Stimulated activated CD8-positive, alpha-beta memory T cell treated with anti-CD3 and anti-CD28 coated beads, Interleukin-2, amount 100 ng/mL, for 1 hour (primary cell): ENCODE data around the gene ASCC1.

Experiments used
- DNase-seq, 2 donors: peaks; one replicate each; pipeline ENCODE4 v3.0.0-alpha.2; 2020; ENCODE audit warnings: low read depth in 2 of 2

Gene ASCC1

DNA sequence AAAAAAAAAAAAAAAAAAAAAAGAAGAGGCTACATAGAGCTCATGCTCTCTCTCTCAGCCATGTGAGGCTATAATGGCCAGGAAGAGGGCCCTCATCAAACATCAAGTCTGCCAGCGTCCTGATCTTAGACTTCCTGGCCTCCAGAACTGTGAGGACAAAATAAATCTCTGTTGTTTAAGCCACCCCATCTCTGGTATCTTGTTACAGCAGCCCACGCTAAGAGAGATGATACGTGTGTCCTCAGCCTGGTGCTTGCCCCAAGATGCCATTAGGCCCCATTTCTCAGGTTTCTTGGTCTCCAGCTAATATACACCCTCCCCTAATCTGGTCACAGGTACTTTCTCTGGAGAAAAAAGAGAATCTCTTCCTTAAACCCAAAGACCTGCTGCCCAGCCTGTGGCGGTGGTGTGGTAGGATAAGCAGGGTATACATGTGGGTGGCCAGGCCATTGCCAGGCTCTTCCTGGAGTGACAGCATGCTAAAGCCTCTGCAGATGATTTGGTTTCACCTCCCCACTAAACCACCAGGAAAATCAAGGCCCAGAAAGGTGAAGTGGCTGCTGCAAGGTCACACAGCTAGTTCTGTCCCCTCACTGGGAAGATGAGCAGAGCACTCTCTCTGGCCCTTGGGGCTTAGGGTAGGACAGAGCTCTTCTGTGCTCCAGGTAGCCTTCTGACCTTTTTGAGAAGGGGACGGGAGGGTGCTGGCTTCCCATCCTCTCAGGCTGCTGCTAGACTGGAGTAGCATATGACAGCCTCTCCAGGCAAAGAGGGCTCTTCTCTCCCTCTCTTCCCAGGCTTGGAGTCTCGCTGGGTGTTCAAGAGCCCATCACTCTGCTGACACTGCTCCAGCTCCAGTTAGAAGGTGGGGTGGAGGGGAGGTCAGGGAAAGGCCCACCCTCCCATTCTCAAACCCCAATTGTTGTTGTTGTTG lies 133.0 kb downstream of the ASCC1 start:
- no peak for DNase-seq

DNA sequence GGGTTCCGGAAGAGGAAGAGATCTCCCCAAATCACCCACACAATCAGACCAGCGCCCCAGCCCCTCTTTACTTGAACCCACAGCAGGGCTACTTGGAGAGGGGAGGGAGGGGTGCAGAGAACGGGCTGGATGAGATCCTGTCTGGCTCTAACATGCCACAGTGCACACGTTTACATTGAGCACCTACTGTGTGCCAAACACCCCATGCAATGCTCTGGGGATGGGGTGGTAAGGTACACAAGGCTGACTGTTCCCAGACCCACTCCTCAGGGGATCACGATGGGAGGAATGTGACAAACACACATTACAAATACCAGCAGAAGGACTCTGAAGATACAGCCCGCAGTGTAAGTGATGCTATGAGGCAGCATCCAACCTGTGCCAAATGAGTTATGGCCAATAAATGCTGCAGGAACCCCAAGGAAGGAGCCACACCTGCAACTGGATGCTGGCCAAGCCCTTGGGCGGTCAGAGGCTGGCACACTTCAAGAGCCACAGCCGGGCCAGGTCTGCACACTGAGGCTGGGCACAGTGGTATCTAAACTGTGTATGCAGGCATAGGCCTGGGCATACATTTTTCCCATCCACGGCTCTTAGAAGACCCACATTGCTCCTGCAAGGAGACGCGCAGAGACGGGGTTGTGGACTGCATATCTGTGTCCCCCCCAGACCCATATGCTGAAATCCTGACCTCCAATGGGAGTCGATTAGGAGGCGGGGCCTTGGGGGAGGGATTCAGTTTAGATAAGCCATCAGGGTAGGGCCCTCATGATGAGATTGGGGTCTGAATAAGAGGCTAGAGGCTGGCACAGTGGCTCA lies 134.1 kb downstream of the ASCC1 start:
- DNase-seq = no peak

DNA sequence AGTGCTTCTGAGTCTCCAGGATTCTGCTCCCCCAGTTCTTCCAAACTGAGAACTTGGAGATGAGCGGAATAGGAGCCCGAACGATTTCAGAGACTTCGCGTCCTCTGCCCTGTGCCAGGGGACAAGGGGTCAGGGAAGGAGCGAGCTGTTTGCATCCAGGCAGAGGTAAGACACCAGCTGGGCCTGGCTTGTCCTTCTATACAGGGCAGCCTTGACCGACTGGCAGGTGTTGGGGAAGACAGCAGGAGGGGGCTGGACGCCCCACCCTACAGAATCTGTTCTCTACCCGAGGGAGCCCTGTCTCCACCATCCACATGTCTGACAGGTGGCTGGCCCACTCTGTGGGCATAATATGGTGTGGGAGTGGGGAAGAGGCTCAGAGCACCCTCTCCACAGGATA lies 134.9 kb downstream of the ASCC1 start:
- DNase-seq = no peak

GRCh38 chr10:72080042-72080975 lies 135.8 kb downstream of the ASCC1 start:
- no peak for DNase-seq

DNA sequence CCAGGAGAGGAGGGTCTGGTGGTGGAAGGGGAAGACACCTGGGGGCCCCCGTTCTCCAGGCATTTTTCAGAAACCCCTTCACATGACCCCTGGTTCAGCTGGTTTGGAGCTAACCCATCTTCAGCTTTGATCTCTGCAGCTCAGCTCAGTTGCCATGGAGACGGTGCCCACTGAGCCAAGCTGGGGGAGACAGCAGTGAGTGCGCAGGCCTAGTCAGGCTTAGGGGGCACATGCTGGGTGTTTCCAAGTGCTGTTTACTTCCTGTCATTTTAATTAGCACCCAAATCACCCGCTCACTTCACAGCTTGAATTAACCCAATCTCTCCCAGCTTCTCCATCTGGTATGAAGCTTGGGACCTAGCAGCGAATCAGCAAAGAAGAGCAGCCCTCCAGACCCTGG lies 136.7 kb downstream of the ASCC1 start:
- peak; percentile 44 to 67 for DNase-seq

GRCh38 chr10:72077275-72077990 lies 138.6 kb downstream of the ASCC1 start:
- no peak for DNase-seq

DNA sequence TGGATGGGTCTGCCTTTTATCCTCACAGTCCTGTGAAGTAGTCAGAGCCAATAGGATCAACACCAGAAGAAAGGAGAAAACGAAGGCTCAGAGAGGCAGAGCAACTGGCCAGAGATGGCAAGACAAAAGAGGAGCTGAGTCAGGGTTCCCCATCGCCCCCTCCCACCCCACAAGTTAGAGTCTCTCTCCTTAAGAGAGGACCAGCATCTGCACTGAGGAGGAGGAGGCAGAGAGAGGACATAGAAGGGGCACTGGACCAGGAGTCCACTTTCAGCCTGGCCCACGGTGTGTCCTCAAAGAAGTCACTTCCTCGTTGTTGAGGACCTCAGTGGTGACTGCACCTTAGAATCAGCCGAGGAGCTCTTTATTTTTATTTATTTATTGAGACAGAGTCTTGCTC lies 139.3 kb downstream of the ASCC1 start:
- DNase-seq = no peak

DNA sequence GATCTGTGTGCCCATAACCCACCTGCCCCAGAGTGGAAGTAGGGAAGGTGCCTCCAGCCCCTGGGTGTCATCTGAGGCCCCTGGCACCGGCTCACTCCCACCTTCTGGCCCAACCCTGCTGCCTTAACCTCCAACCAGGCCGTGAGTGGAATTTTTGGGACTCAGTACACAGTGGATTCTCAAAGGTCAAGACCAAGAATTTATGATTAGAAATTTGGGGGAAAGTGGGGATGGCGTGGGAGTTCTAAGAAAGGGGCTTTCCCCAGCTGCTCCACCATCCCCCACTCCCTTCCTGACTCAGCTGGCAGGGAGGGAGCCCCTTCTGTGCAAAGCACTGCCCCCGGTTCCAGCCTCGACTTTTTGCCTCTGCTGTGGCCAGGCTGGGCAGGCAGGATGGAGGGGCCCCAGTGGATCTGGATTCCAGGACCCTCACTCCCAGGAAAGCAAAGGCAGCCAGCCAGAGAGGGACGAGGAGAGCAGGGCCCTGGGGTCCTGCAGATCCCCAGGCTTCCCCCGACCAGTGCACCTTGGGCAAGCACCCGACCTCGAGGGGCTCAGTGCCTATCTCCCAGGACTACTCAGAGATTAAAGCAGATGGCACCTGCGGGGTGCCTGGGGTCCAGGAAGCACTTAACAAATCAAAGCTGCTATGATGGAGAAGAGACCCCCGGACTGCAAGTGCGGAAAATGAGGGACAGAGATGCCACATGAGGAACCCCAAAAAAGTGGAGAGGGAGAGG lies 140.5 kb downstream of the ASCC1 start:
- DNase-seq = no peak

- no peak for DNase-seq
Measured at GRCh38 chr10:72074574-72075375, 141.3 kb downstream of the ASCC1 start.

DNA sequence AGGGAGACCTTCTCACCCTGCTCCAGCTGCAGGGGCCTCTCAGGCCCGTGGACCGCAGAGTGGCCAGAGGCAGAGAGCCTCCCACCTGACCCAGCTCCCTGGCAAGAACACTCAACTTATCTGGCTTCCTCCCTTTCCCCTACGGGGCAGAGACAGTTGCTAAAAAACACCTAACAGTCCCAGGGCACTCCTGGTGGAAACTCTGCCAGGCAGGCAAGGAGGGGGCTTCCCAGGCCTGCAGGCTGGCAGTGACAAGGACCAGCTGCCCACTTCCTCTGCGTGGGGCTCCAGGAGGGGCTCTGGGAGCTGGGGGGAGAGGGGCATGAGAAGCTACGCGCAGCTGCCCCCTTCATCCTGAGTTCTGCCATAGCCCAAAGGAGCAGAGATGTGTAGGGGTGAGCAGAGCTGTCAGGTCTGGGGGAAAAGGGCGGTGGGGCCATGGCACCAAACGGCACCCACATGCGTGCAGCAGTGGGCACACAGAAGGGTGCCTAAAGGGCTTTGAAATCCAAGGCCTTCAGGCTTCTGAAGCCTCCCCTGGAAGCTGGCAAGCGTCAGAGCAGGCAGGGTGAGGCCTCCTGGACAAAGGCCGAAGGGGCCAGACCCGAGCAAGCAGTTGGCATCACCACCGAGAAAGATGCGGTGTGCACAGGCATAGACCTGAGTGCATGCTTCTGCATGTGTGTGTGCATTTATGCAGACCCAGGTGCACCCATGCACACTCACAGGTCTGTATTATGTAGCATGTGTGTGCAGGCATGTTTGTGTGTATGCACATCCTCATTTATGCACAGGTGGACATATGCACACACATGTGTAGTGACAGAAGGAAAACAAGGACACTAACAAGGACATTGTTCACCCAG lies 142.1 kb downstream of the ASCC1 start:
- DNase-seq = no peak

GRCh38 chr10:72072639-72073038 lies 143.4 kb downstream of the ASCC1 start:
- no peak for DNase-seq

- no peak for DNase-seq
Measured at GRCh38 chr10:72072046-72072445, 144.0 kb downstream of the ASCC1 start.

- no peak for DNase-seq
Measured at GRCh38 chr10:72069751-72070526, 146.1 kb downstream of the ASCC1 start.

DNA sequence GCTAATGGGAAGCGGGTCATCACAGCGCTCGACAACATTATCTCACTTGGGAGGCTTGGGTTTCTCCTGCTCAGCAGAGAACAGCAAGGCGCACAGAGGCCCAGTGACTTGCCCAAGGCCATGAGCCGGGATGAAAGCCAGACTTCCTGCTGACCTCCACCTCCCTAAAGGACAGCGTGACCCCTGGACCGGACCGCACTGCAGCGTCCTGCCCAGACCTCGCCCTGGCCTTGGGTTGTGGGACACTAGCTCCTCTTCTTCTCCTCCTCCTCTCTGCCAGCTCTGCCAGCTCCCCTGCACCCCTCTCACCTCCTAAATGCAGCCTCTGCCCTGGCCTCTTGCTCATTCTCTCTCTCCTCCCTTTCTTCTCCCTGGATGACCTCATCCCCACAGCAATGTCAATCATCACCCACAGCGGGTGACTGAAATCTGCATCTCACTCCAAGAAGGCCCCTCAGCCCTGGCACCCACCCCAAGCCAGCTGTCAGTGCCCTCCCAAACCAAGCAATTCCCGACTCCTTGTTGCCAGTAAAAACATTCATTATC lies 147.1 kb downstream of the ASCC1 start:
- DNase-seq = no peak

DNA sequence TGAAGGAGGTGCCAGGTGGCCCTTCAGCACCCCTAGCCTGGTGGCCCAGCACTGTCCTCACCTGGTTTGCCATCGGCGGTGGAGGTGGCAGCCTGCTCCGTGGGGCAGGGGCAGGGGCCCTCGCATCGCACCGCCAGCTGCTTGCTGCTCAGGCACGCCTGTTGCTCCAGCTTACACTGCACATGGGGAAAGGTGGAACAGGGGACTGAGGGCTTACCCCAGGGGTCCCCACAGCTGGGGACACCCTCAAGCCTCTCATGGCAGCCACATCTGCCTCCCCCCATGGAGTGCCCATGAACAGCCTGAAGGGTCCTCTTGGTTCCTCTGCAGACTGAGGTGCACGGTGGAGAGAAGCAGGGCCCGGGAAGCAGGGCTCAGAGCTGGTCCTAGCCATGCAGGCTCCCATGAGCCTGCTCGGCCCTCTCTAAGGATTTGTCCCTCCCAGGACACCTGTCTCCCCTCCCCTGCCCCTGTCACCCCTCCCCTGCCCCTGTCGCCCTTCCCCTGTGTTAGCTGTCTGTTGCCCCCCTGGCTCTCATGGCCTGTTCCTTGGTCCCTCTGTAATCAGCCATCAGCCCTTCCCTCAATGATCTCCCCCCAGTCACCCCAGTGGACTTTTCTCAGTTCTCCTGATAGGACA lies 147.8 kb downstream of the ASCC1 start:
- DNase-seq = no peak

DNA sequence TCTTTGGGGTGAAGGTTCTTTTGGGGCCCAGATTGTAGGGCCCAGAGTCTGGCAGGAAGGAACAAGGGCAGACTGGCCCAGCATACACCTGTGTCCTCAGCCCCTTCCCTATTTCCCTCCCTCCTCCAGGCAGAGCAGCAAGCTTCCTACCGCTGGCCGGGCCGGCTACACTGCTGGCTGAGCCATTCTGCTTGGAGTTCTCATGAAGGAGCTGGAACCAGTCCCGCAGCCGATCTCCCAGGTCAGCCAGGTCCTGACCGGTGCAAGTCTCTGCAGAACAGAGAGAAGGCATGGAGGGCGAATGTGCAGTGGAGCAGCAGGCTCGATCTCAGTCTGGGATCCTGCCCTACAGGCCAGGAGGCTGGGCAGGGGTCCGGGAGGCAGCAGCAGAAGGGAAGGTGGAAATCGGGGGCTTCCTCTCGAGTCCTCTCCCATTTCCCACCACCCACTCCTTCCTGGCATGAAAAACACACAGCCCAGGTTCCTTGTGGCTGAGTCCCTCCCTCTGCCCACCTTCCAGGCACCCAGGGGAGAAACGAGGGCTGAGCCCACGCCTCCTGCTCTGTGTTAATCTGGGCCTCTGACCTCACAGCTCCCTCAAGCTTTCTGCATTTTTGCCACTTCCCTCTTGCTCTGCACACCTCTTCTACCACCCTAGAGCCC lies 148.5 kb downstream of the ASCC1 start:
- no peak for DNase-seq
